ENCODE results near the gene HSD17B3.
"Not testable (repeated sequence)": the region's sequence is repeated elsewhere in the genome, so short reads cannot be mapped to it uniquely, and the experiment has no call there.

The HSD17B3 gene

GRCh38 chr9:96195541-96195940, 106.4 kb downstream of the HSD17B3 start:
- Histone ChIP-seq H3K27me3 (ENCODE audit: control insufficient read depth, insufficient read depth, low read length) (no peaks in the 10 kb centered on the region), H3K36me3 (ENCODE audit: control insufficient read depth, insufficient read depth, low read length) (no peaks in the 10 kb centered on the region), H3K9ac (ENCODE audit: low read depth, low read length) (no peak overlapping the region), H3K4me3 (ENCODE audit: low read depth, low read length) (no peak overlapping the region), H3K9me3 (ENCODE audit: control insufficient read depth, insufficient read depth, low read length) (no peaks in the 10 kb centered on the region; the same call in 1 of the 2 replicates), H3K27ac (ENCODE audit: low read depth, low read length) (no peak overlapping the region), H3K4me1 (ENCODE audit: control insufficient read depth, insufficient read depth, low read length) (peaks cover 2% of the 10 kb centered on the region; the same call in 1 of the 2 replicates)

- no peaks in the 10 kb centered on the region for H3K27me3 ChIP-seq (ENCODE audit: control insufficient read depth, insufficient read depth, low read length)
- H3K4me3 ChIP-seq (ENCODE audit: low read depth, low read length): no peak overlapping the region
- H3K4me1 ChIP-seq (ENCODE audit: control insufficient read depth, insufficient read depth, low read length): no peaks in the 10 kb centered on the region
These were observed 108.7 kb downstream of the HSD17B3 start for GRCh38 chr9:96193236-96193755.

GRCh38 chr9:96192710-96193109, 109.3 kb downstream of the HSD17B3 start:
- Histone ChIP-seq H3K9me3 (ENCODE audit: control insufficient read depth, insufficient read depth, low read length) (peaks cover 9% of the 10 kb centered on the region; the same call in 1 of the 2 replicates), H3K9ac (ENCODE audit: low read depth, low read length) (no peak overlapping the region), H3K27ac (ENCODE audit: low read depth, low read length) (no peak overlapping the region), H3K4me3 (ENCODE audit: low read depth, low read length) (no peak overlapping the region), H3K36me3 (ENCODE audit: control insufficient read depth, insufficient read depth, low read length) (no peaks in the 10 kb centered on the region), H3K4me1 (ENCODE audit: control insufficient read depth, insufficient read depth, low read length) (0 out of 2 replicates have a peak, but pooled peaks cover under 1% of the 10 kb centered on the region), H3K27me3 (ENCODE audit: control insufficient read depth, insufficient read depth, low read length) (no peaks in the 10 kb centered on the region)

More at GRCh38 chr9:96193236-96193755, 108.7 kb downstream of the HSD17B3 start:
- Histone ChIP-seq H3K27ac (ENCODE audit: low read depth, low read length) (no peak overlapping the region), H3K9me3 (ENCODE audit: control insufficient read depth, insufficient read depth, low read length) (peaks cover 9% of the 10 kb centered on the region; the same call in 1 of the 2 replicates), H3K36me3 (ENCODE audit: control insufficient read depth, insufficient read depth, low read length) (no peaks in the 10 kb centered on the region), H3K9ac (ENCODE audit: low read depth, low read length) (no peak overlapping the region)

- H3K27ac ChIP-seq (ENCODE audit: low read depth, low read length): no peak overlapping the region
- no peaks in the 10 kb centered on the region for H3K36me3 ChIP-seq (ENCODE audit: control insufficient read depth, insufficient read depth, low read length)
- no peak overlapping the region for H3K9ac ChIP-seq (ENCODE audit: low read depth, low read length)
- peaks cover 7% of the 10 kb centered on the region; the same call in 1 of the 2 replicates for H3K27me3 ChIP-seq (ENCODE audit: control insufficient read depth, insufficient read depth, low read length)
- peaks cover 12% of the 10 kb centered on the region; the same call in 1 of the 2 replicates for H3K9me3 ChIP-seq (ENCODE audit: control insufficient read depth, insufficient read depth, low read length)
- H3K4me3 ChIP-seq (ENCODE audit: low read depth, low read length): no peak overlapping the region
- peaks cover 19% of the 10 kb centered on the region for H3K4me1 ChIP-seq (ENCODE audit: control insufficient read depth, insufficient read depth, low read length)
These were observed 112.0 kb downstream of the HSD17B3 start for GRCh38 chr9:96189995-96190394.

GRCh38 chr9:96189581-96189980, 112.4 kb downstream of the HSD17B3 start:
- H3K9ac ChIP-seq (ENCODE audit: low read depth, low read length); H3K36me3 ChIP-seq (ENCODE audit: control insufficient read depth, insufficient read depth, low read length): not testable (repeated sequence)
- peaks cover 12% of the 10 kb centered on the region; the same call in 1 of the 2 replicates for H3K9me3 ChIP-seq (ENCODE audit: control insufficient read depth, insufficient read depth, low read length)

GRCh38 chr9:96188571-96188970, 113.4 kb downstream of the HSD17B3 start:
- Histone ChIP-seq H3K9me3 (ENCODE audit: control insufficient read depth, insufficient read depth, low read length) (peaks cover 12% of the 10 kb centered on the region; the same call in 1 of the 2 replicates), H3K27ac (ENCODE audit: low read depth, low read length) (no peak overlapping the region), H3K36me3 (ENCODE audit: control insufficient read depth, insufficient read depth, low read length) (no peaks in the 10 kb centered on the region), H3K9ac (ENCODE audit: low read depth, low read length) (no peak overlapping the region), H3K27me3 (ENCODE audit: control insufficient read depth, insufficient read depth, low read length) (peaks cover 10% of the 10 kb centered on the region; the same call in 1 of the 2 replicates), H3K4me1 (ENCODE audit: control insufficient read depth, insufficient read depth, low read length) (peaks cover 19% of the 10 kb centered on the region), H3K4me3 (ENCODE audit: low read depth, low read length) (no peak overlapping the region)

More at GRCh38 chr9:96189581-96189980, 112.4 kb downstream of the HSD17B3 start:
- H3K4me1 ChIP-seq (ENCODE audit: control insufficient read depth, insufficient read depth, low read length): peaks cover 19% of the 10 kb centered on the region
- not testable (repeated sequence) for H3K4me3 ChIP-seq (ENCODE audit: low read depth, low read length); H3K27ac ChIP-seq (ENCODE audit: low read depth, low read length); H3K27me3 ChIP-seq (ENCODE audit: control insufficient read depth, insufficient read depth, low read length)

GRCh38 chr9:96187151-96187555, 114.8 kb downstream of the HSD17B3 start:
- H3K36me3 ChIP-seq (ENCODE audit: control insufficient read depth, insufficient read depth, low read length): no peaks in the 10 kb centered on the region
- peaks cover 19% of the 10 kb centered on the region for H3K4me1 ChIP-seq (ENCODE audit: control insufficient read depth, insufficient read depth, low read length)
- H3K9ac ChIP-seq (ENCODE audit: low read depth, low read length): no peak overlapping the region
- H3K9me3 ChIP-seq (ENCODE audit: control insufficient read depth, insufficient read depth, low read length): peaks cover 12% of the 10 kb centered on the region; the same call in 1 of the 2 replicates
- peaks cover 10% of the 10 kb centered on the region; the same call in 1 of the 2 replicates for H3K27me3 ChIP-seq (ENCODE audit: control insufficient read depth, insufficient read depth, low read length)
- H3K27ac ChIP-seq (ENCODE audit: low read depth, low read length): no peak overlapping the region
- peak overlapping the region; percentile 6; the same call in 1 of the 2 replicates for H3K4me3 ChIP-seq (ENCODE audit: low read depth, low read length)

GRCh38 chr9:96186591-96187011, 115.4 kb downstream of the HSD17B3 start:
- Histone ChIP-seq H3K27me3 (ENCODE audit: control insufficient read depth, insufficient read depth, low read length) (peaks cover 10% of the 10 kb centered on the region; the same call in 1 of the 2 replicates), H3K36me3 (ENCODE audit: control insufficient read depth, insufficient read depth, low read length) (no peaks in the 10 kb centered on the region), H3K9me3 (ENCODE audit: control insufficient read depth, insufficient read depth, low read length) (peaks cover 12% of the 10 kb centered on the region; the same call in 1 of the 2 replicates), H3K9ac (ENCODE audit: low read depth, low read length) (0 out of 2 replicates have a peak overlapping the region, but pooled peaks have one; percentile 19), H3K4me3 (ENCODE audit: low read depth, low read length) (peak overlapping the region; percentile 28; the same call in 1 of the 2 replicates), H3K4me1 (ENCODE audit: control insufficient read depth, insufficient read depth, low read length) (peaks cover 19% of the 10 kb centered on the region), H3K27ac (ENCODE audit: low read depth, low read length) (peak overlapping the region; percentile 42)

GRCh38 chr9:96185518-96186156, 116.3 kb downstream of the HSD17B3 start:
- no peak overlapping the region for H3K27ac ChIP-seq (ENCODE audit: low read depth, low read length)

More at GRCh38 chr9:96185518-96186156, 116.3 kb downstream of the HSD17B3 start:
- H3K36me3 ChIP-seq (ENCODE audit: control insufficient read depth, insufficient read depth, low read length): no peaks in the 10 kb centered on the region
- no peak overlapping the region for H3K9ac ChIP-seq (ENCODE audit: low read depth, low read length)
- peaks cover 10% of the 10 kb centered on the region; the same call in 1 of the 2 replicates for H3K27me3 ChIP-seq (ENCODE audit: control insufficient read depth, insufficient read depth, low read length)
- peaks cover 19% of the 10 kb centered on the region for H3K4me1 ChIP-seq (ENCODE audit: control insufficient read depth, insufficient read depth, low read length)
- peaks cover 12% of the 10 kb centered on the region; the same call in 1 of the 2 replicates for H3K9me3 ChIP-seq (ENCODE audit: control insufficient read depth, insufficient read depth, low read length)
- H3K4me3 ChIP-seq (ENCODE audit: low read depth, low read length): no peak overlapping the region

All from HUES48 (cell line).